ENCODE measurements around the gene HLA-C. TPM values are rescaled to one million over a fixed set of nuclear protein-coding genes. Genes with fewer than 3 reads are reported as not detected.

HLA-C gene
- total RNA-seq, 1 donor from 2014 or later: 762 TPM

DNA sequence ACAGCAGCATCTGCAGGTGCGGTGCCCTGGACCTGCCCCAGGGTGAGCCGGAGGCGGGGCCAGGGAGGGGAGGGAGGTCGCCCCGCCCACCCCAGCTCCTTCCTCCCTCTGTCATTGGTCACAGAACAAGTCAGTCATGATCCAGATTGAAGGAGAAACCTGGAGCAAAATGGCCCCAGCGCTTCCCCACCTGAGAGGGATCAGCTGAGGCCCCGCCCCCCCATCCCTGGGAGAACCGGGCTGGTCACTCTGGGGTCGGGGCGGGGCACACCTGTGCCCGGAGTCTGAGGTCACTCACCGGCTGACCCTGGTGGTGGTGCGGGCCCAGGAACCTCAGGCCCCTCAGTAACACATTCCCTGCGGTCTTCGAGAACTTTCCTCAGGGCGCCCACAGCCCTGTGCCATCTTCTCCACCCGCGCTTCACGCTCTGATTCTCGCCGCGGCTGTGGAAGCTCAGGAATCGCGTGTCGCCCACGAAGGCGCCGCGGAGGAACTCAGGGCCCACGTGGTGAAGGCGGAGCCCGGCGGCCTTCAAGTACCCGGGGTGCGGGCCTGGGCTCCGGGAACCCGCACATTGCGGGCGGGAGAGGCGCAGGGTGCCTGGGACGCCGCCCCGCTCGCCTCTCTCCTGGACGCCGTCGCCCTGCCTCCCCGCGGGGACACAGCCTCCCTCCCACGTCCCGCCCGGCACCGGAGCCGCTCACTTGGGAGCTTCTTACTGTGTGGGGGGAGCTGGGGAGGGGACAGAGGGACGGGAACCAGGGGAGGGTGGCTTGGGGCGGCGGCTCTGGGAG lies 36.4 kb upstream of the HLA-C start:
- peak; percentile 98 for ATAC-seq (ENCODE audit: low read depth)
- peak; percentile 68 for DNase-seq
- POLR2A ChIA-PET: interaction anchor here (0.8 to 1.5 kb wide), 13 partner anchors 35 to 353 kb away, joined by 3 to 6 read pairs (median 3); no protein-coding TSS in a partner anchor
- Mint-ChIP-seq H3K36me3 (ENCODE audit: low read depth) (no peaks in the 10 kb centered on the region), H3K27ac (peak overlapping the region; percentile 59), H3K9me3 (no peaks in the 10 kb centered on the region), H3K4me1 (peaks cover 2% of the 10 kb centered on the region), H3K27me3 (peaks cover 12% of the 10 kb centered on the region), H3K4me3 (peak overlapping the region; percentile 88)
- TF ChIP-seq, protein P1, sequence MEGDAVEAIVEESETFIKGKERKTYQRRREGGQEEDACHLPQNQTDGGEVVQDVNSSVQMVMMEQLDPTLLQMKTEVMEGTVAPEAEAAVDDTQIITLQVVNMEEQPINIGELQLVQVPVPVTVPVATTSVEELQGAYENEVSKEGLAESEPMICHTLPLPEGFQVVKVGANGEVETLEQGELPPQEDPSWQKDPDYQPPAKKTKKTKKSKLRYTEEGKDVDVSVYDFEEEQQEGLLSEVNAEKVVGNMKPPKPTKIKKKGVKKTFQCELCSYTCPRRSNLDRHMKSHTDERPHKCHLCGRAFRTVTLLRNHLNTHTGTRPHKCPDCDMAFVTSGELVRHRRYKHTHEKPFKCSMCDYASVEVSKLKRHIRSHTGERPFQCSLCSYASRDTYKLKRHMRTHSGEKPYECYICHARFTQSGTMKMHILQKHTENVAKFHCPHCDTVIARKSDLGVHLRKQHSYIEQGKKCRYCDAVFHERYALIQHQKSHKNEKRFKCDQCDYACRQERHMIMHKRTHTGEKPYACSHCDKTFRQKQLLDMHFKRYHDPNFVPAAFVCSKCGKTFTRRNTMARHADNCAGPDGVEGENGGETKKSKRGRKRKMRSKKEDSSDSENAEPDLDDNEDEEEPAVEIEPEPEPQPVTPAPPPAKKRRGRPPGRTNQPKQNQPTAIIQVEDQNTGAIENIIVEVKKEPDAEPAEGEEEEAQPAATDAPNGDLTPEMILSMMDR (IDR thresholded peaks at IDR 0.05): no peak
- CTCF ChIA-PET: interaction anchor here (1.0 kb wide), 1 partner anchor 59 kb away, joined by 4 read pairs; no protein-coding TSS in a partner anchor
- intact Hi-C loops (cut with micrococcal nuclease): loop anchor here (1.0 kb wide), 1 partner anchor 37 kb away; no protein-coding TSS in a partner anchor

GRCh38 chr6:31307669-31308049 lies 35.8 kb upstream of the HLA-C start:
- ATAC-seq (ENCODE audit: low read depth): no peak
- POLR2A ChIA-PET: interaction anchor here (0.9 to 1.5 kb wide), 10 partner anchors 35 to 352 kb away, joined by 3 to 6 read pairs (median 3); no protein-coding TSS in a partner anchor
- no peak overlapping the region for H3K27ac Mint-ChIP-seq
- no peak for DNase-seq
- H3K27me3 Mint-ChIP-seq: peaks cover 17% of the 10 kb centered on the region
- TF ChIP-seq, protein P1 (IDR thresholded peaks at IDR 0.05): no peak
- no peaks in the 10 kb centered on the region for H3K9me3 Mint-ChIP-seq
- intact Hi-C loops (cut with micrococcal nuclease): loop anchor here (1.0 kb wide), 1 partner anchor 36 kb away; no protein-coding TSS in a partner anchor
- peaks cover 2% of the 10 kb centered on the region for H3K4me1 Mint-ChIP-seq
- CTCF ChIA-PET: interaction anchor here (1.0 kb wide), 1 partner anchor 59 kb away, joined by 4 read pairs; no protein-coding TSS in a partner anchor
- H3K36me3 Mint-ChIP-seq (ENCODE audit: low read depth): no peaks in the 10 kb centered on the region
- peak overlapping the region; percentile 88 for H3K4me3 Mint-ChIP-seq

DNA sequence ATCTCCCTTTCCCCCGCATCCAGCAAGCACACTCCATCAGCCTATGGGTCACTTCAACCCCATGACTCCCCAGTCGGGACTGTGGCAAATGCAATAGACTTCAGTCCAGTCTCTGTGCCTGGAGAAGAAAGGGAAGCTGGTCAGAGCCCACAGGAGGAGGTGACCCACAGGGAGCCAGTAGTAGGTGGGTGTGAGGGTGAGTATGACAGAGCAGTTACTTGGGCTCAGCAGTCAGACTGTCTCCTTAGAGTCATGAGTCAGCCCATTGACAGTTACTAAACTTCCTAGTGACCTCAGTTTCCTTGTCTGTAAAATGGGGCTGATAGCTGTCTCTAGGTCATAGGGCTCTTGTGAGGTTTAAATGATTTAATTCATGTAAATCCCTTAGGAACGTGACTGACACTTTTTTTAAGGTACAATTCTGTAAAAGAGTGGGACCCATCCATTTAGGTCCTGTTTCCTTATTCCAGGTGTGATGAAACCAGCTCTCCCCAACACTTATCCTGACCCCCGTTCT lies 33.9 kb upstream of the HLA-C start:
- Mint-ChIP-seq H3K27me3 (peaks cover 20% of the 10 kb centered on the region), H3K36me3 (ENCODE audit: low read depth) (no peaks in the 10 kb centered on the region), H3K9me3 (no peaks in the 10 kb centered on the region), H3K27ac (no peak overlapping the region), H3K4me1 (peaks cover 2% of the 10 kb centered on the region), H3K4me3 (no peak overlapping the region)
- DNase-seq (no peak), ATAC-seq (ENCODE audit: low read depth) (no peak)
- TF ChIP-seq, protein P1 (IDR thresholded peaks at IDR 0.05): no peak
- ChIA-PET POLR2A (no interaction called here), CTCF (interaction anchor here (0.6 kb wide), 1 partner anchor 136 kb away, joined by 4 read pairs; no protein-coding TSS in a partner anchor)
- intact Hi-C loops (cut with micrococcal nuclease): no loop called here

- Mint-ChIP-seq H3K27ac (no peak overlapping the region), H3K9me3 (no peaks in the 10 kb centered on the region), H3K27me3 (peaks cover 17% of the 10 kb centered on the region), H3K4me1 (peaks cover 2% of the 10 kb centered on the region), H3K4me3 (no peak overlapping the region), H3K36me3 (ENCODE audit: low read depth) (no peaks in the 10 kb centered on the region)
- DNase-seq: no peak
- no peak for ATAC-seq (ENCODE audit: low read depth)
- ChIA-PET CTCF (no interaction called here), POLR2A (no interaction called here)
- intact Hi-C loops (cut with micrococcal nuclease): no loop called here
- TF ChIP-seq, protein P1 (IDR thresholded peaks at IDR 0.05): no peak
Observed at GRCh38 chr6:31304683-31305082, 32.8 kb upstream of the HLA-C start.

DNA sequence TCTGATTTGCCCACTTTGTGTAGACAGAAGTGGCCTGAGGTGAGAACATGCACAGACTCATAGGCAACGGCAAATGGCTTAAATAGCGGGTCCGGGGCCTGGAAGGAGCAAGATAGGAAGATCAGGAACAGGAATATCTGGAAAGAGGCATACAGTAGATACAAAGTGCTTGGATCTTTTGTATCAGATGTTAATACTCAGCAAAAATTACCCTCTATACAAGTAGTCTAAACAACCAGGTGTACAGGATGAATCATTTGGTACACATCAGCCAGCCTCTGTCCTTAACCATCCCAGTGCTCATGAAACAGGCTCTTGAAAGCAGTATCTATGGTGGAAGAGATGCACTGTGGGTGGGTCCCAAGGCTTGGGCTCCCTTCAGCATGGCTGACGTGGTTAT lies 28.9 kb upstream of the HLA-C start:
- ChIA-PET POLR2A (no interaction called here), CTCF (no interaction called here)
- no peak for ATAC-seq (ENCODE audit: low read depth)
- DNase-seq: no peak
- H3K9me3 Mint-ChIP-seq: peaks cover 8% of the 10 kb centered on the region
- TF ChIP-seq, protein P1 (IDR thresholded peaks at IDR 0.05): no peak
- H3K27me3 Mint-ChIP-seq: peaks cover 16% of the 10 kb centered on the region
- intact Hi-C loops (cut with micrococcal nuclease): no loop called here
- no peaks in the 10 kb centered on the region for H3K36me3 Mint-ChIP-seq (ENCODE audit: low read depth)
- H3K4me1 Mint-ChIP-seq: no peaks in the 10 kb centered on the region
- H3K27ac Mint-ChIP-seq: no peak overlapping the region
- no peak overlapping the region for H3K4me3 Mint-ChIP-seq
